Measurements from ENCODE around the gene GABRG3.

- TF ChIP-seq SUZ12 (IDR thresholded peaks at IDR 0.05; ENCODE audit: extremely low read depth, insufficient read depth, insufficient read length) (no peak), ZNF274 (IDR thresholded peaks at IDR 0.05; ENCODE audit: low read depth, low read length) (no peak)
These were observed 388.6 kb downstream of the GABRG3 start for GRCh38 chr15:27359586-27359985.
